ENCODE measurements around the gene ZBED2. TPM values are rescaled to one million over a fixed set of nuclear protein-coding genes. Genes with fewer than 3 reads are reported as not detected.

Gene ZBED2
- total RNA-seq, 1 donor from 2014 or later: not detected

DNA sequence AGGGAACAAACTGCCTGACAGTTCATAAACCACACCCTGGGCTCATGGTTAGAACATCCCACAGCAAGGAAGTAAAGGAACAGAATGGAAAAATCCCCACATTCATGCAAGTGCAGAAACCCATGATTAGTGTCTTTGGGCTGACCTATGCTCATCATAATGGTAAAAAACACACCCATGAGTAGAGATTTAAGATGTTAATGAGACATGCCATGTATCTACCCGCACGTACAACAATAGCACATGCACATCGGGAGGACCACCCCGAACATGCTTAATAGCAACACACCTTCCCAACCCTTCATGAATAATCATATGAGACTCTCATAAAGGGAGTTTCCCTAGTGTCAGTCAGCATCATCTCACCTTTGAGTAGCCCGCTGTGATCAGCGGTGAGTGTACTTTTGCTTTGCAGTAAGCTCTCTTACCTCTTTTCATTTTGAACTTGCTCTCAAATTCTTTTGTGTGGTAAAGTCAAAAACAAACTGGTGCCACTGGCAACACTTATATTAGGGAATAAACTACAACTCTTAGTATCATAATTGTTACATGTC, 23.2 kb downstream of the ZBED2 start:
- TF ChIP-seq, protein P1, sequence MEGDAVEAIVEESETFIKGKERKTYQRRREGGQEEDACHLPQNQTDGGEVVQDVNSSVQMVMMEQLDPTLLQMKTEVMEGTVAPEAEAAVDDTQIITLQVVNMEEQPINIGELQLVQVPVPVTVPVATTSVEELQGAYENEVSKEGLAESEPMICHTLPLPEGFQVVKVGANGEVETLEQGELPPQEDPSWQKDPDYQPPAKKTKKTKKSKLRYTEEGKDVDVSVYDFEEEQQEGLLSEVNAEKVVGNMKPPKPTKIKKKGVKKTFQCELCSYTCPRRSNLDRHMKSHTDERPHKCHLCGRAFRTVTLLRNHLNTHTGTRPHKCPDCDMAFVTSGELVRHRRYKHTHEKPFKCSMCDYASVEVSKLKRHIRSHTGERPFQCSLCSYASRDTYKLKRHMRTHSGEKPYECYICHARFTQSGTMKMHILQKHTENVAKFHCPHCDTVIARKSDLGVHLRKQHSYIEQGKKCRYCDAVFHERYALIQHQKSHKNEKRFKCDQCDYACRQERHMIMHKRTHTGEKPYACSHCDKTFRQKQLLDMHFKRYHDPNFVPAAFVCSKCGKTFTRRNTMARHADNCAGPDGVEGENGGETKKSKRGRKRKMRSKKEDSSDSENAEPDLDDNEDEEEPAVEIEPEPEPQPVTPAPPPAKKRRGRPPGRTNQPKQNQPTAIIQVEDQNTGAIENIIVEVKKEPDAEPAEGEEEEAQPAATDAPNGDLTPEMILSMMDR (IDR thresholded peaks at IDR 0.05; ENCODE audit: unreplicated experiment): no peak
- H3K27me3 Mint-ChIP-seq (ENCODE audit: unreplicated experiment): no peaks in the 10 kb centered on the region
- no peak for DNase-seq (ENCODE audit: low spot score)

DNA sequence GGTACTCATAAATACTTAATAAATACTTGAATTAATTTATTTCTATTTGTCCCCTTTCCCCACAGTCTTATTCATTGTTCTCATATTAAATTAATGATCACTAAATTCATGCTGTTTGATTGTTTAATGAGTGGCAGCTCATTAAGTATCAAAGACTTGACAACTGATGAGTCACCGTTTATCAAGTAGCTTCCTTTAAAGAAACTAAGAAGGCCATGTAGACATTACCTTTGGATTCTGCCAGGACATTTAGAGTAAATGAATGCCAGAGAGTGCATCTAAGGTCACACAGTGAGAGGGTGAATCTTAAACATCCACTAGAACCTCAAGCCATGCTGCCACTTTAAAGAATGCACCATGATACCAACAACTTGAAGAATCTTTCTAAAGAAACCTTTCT, 23.9 kb downstream of the ZBED2 start:
- Mint-ChIP-seq H3K27ac (ENCODE audit: unreplicated experiment) (no peak overlapping the region), H3K9me3 (ENCODE audit: unreplicated experiment) (no peaks in the 10 kb centered on the region), H3K4me1 (ENCODE audit: unreplicated experiment) (no peaks in the 10 kb centered on the region), H3K36me3 (ENCODE audit: low read depth, unreplicated experiment) (no peaks in the 10 kb centered on the region), H3K4me3 (ENCODE audit: unreplicated experiment) (no peak overlapping the region), H3K27me3 (ENCODE audit: unreplicated experiment) (no peaks in the 10 kb centered on the region)
- DNase-seq (ENCODE audit: low spot score): no peak
- TF ChIP-seq, protein P1 (IDR thresholded peaks at IDR 0.05; ENCODE audit: unreplicated experiment): no peak

More for the DNA sequence above, 23.2 kb downstream of the ZBED2 start:
- H3K27ac Mint-ChIP-seq (ENCODE audit: unreplicated experiment): no peak overlapping the region
- H3K9me3 Mint-ChIP-seq (ENCODE audit: unreplicated experiment): no peaks in the 10 kb centered on the region
- no peaks in the 10 kb centered on the region for H3K36me3 Mint-ChIP-seq (ENCODE audit: low read depth, unreplicated experiment)
- H3K4me3 Mint-ChIP-seq (ENCODE audit: unreplicated experiment): no peak overlapping the region
- H3K4me1 Mint-ChIP-seq (ENCODE audit: unreplicated experiment): no peaks in the 10 kb centered on the region

DNA sequence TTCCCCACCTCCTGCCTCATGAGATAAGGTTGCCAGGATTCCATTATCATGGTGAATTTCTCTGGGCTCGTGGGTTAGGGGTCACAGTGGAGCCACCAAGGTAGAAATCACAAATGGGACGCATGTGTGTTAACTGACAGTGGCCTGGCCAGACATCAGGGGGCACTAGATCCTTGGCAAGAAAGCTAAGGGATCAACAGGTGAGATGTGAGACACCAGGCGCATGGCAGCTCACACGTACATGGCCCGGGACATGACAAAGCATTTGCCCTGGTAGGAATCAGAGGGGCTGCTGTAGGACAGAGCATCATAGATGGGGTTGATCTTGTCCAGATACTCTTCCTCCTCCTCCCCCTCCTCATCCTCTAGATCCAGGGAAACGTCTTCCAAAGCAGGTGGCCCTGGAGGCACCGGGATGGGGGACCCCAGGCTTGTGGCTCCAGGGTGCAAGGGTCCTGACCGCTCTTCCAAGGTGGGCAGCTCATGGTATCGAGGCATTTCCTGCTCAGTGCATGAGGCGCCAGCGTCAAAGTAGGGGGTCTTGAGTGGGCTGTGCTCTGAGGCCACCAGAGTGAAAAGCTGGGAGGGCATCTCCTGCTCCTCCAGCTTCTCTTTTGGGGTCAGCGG, 24.6 kb downstream of the ZBED2 start:
- no peaks in the 10 kb centered on the region for H3K4me1 Mint-ChIP-seq (ENCODE audit: unreplicated experiment)
- H3K27me3 Mint-ChIP-seq (ENCODE audit: unreplicated experiment): no peaks in the 10 kb centered on the region
- H3K9me3 Mint-ChIP-seq (ENCODE audit: unreplicated experiment): no peaks in the 10 kb centered on the region
- TF ChIP-seq, protein P1 (IDR thresholded peaks at IDR 0.05; ENCODE audit: unreplicated experiment): no peak
- no peak for DNase-seq (ENCODE audit: low spot score)
- no peak overlapping the region for H3K27ac Mint-ChIP-seq (ENCODE audit: unreplicated experiment)
- H3K36me3 Mint-ChIP-seq (ENCODE audit: low read depth, unreplicated experiment): no peaks in the 10 kb centered on the region
- H3K4me3 Mint-ChIP-seq (ENCODE audit: unreplicated experiment): no peak overlapping the region

DNA sequence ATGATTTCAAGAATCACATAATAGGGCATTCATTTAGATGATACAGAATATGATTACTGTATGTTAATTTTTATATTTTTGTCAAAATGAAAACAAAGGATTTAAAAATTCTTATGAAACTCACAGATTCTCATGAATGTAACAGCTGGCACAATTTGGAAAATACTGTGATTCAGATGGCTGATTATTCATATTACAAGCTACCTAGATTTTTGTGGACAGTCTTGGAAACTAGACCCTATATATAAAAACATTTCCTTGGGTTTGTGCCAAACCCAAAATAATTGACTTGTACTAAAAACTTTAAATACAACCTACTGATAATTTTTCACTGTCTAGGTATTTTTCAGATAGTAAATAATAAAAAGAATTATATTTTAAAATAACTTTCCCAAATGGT, 26.2 kb downstream of the ZBED2 start:
- Mint-ChIP-seq H3K4me1 (ENCODE audit: unreplicated experiment) (no peaks in the 10 kb centered on the region), H3K9me3 (ENCODE audit: unreplicated experiment) (no peaks in the 10 kb centered on the region)

DNA sequence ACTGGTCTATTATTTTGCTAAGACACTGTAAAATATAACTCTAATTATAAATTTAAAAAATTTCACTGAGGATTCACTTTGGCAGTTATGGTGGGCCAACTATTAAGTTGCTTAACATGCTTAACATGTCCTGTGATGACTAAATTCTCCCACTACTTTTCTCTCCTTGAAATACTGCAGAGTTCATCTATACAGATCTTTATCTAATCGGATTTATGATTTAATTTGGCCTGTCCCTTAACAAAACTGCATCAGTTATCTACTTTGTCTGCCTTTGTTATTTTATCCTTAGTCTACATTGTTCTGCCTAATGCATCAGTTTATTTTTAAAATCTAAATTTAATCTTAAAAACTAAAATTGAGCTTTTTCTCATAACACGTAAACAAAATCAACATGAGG, 26.8 kb downstream of the ZBED2 start:
- no peaks in the 10 kb centered on the region for H3K27me3 Mint-ChIP-seq (ENCODE audit: unreplicated experiment)
- no peak for DNase-seq (ENCODE audit: low spot score)
- TF ChIP-seq, protein P1 (IDR thresholded peaks at IDR 0.05; ENCODE audit: unreplicated experiment): no peak
- no peaks in the 10 kb centered on the region for H3K4me1 Mint-ChIP-seq (ENCODE audit: unreplicated experiment)
- H3K9me3 Mint-ChIP-seq (ENCODE audit: unreplicated experiment): no peaks in the 10 kb centered on the region
- H3K4me3 Mint-ChIP-seq (ENCODE audit: unreplicated experiment): no peak overlapping the region
- no peaks in the 10 kb centered on the region for H3K36me3 Mint-ChIP-seq (ENCODE audit: low read depth, unreplicated experiment)
- no peak overlapping the region for H3K27ac Mint-ChIP-seq (ENCODE audit: unreplicated experiment)

More for the DNA sequence above, 26.2 kb downstream of the ZBED2 start:
- no peak overlapping the region for H3K27ac Mint-ChIP-seq (ENCODE audit: unreplicated experiment)
- TF ChIP-seq, protein P1 (IDR thresholded peaks at IDR 0.05; ENCODE audit: unreplicated experiment): no peak
- no peak overlapping the region for H3K4me3 Mint-ChIP-seq (ENCODE audit: unreplicated experiment)
- no peak for DNase-seq (ENCODE audit: low spot score)
- no peaks in the 10 kb centered on the region for H3K36me3 Mint-ChIP-seq (ENCODE audit: low read depth, unreplicated experiment)
- H3K27me3 Mint-ChIP-seq (ENCODE audit: unreplicated experiment): no peaks in the 10 kb centered on the region
